ENCODE measurements around the gene MAPK13.
"Not testable (repeated sequence)": the region's sequence is repeated elsewhere in the genome, so short reads cannot be mapped to it uniquely, and the experiment has no call there.

MAPK13 gene

DNA sequence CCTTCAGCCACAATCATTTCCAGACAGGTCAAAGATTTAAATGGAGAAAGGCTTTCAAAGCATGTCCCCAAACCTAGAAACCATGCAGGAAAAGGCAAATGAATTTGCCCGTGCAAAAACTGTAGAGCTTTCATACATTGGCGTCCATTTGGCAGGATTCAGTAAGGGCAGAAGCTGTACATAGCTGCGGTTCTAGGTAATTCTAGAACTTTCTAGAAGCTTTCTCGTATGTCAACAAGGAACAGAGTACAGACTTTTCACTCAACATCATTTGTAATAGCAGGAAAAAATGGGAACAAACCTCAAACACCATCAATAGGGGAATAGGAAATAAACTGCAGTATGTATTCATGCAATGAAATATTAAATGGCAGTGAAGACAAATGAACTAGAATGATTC is 11.1 kb upstream of the MAPK13 start:
- DNase-seq (no peak), ATAC-seq (replicated peaks) (no peak)
- H3K36me3 Mint-ChIP-seq = peaks cover 25 to 31% of the 10 kb centered on the region in 2 donors
- H3K27ac Mint-ChIP-seq = peak overlapping the region; percentile 95
- no peak overlapping the region for H3K4me3 Mint-ChIP-seq
- H3K4me1 Mint-ChIP-seq = peaks cover 72 to 99% of the 10 kb centered on the region in 2 donors
- H3K9me3 Mint-ChIP-seq = no peaks in the 10 kb centered on the region
- no peaks in the 10 kb centered on the region for H3K27me3 Mint-ChIP-seq

DNA sequence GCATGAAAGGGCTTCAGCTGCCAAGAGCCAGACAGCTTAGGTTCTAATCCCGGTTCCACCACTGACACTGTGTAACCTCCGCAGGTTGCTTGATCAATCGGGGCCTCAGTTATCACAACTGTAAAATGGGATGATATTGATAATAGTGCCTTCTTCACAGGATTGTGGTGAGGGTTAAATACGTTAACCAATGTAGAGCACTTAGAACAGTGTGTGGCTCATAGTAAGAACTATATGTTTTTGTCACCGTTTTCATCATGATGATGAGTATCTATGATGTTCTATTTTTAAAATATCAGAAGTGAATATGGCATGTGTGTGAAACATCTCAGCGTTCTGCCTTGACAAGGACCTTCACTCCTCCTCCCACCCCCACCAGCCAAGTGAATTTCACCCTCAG is 10.3 kb upstream of the MAPK13 start:
- DNase-seq = no peak
- peak; percentile 3 to 20 for ATAC-seq (replicated peaks)
- Mint-ChIP-seq H3K4me3 (no peak overlapping the region), H3K27me3 (no peaks in the 10 kb centered on the region), H3K9me3 (no peaks in the 10 kb centered on the region), H3K27ac (peak overlapping the region; percentile 95), H3K4me1 (peaks cover 67 to 99% of the 10 kb centered on the region in 2 donors), H3K36me3 (peaks cover 25 to 31% of the 10 kb centered on the region in 2 donors)

DNA sequence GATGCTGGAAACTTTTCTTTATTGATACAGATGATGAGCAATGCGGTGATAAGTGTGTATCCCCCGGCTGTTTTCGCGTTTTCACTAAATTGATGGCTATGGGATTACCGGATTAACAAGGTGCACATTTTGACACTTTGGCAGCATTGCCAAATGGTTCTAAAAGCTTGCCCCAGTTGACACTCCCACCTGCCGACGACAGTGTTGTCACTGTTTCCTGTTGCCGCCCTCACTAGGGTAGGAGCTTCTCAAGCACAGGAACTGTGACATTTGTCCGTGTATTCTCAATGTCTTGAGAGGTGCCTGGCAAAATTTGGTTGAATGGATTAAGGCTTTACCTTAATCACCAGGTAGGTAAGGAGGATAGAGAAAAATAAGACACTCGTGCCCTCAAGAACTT is 9.8 kb upstream of the MAPK13 start:
- peak; percentile 58 for DNase-seq
- H3K4me3 Mint-ChIP-seq = peak overlapping the region; percentile 76 to 81
- peaks cover 25 to 31% of the 10 kb centered on the region in 2 donors for H3K36me3 Mint-ChIP-seq
- H3K9me3 Mint-ChIP-seq = no peaks in the 10 kb centered on the region
- no peaks in the 10 kb centered on the region for H3K27me3 Mint-ChIP-seq
- peak overlapping the region; percentile 95 for H3K27ac Mint-ChIP-seq
- ATAC-seq (replicated peaks) = peak; percentile 71 to 72
- H3K4me1 Mint-ChIP-seq = peaks cover 65 to 94% of the 10 kb centered on the region in 2 donors

GRCh38 chr6:36120979-36121786 is 9.1 kb upstream of the MAPK13 start:
- H3K27ac Mint-ChIP-seq = peak overlapping the region; percentile 95
- peak; percentile 62 to 68 for ATAC-seq (replicated peaks)
- H3K4me3 Mint-ChIP-seq = peak overlapping the region; percentile 76 to 81
- DNase-seq = peak; percentile 51
- no peaks in the 10 kb centered on the region for H3K27me3 Mint-ChIP-seq
- no peaks in the 10 kb centered on the region for H3K9me3 Mint-ChIP-seq
- H3K4me1 Mint-ChIP-seq = peaks cover 67 to 89% of the 10 kb centered on the region in 2 donors
- peaks cover 25 to 31% of the 10 kb centered on the region in 2 donors for H3K36me3 Mint-ChIP-seq

DNA sequence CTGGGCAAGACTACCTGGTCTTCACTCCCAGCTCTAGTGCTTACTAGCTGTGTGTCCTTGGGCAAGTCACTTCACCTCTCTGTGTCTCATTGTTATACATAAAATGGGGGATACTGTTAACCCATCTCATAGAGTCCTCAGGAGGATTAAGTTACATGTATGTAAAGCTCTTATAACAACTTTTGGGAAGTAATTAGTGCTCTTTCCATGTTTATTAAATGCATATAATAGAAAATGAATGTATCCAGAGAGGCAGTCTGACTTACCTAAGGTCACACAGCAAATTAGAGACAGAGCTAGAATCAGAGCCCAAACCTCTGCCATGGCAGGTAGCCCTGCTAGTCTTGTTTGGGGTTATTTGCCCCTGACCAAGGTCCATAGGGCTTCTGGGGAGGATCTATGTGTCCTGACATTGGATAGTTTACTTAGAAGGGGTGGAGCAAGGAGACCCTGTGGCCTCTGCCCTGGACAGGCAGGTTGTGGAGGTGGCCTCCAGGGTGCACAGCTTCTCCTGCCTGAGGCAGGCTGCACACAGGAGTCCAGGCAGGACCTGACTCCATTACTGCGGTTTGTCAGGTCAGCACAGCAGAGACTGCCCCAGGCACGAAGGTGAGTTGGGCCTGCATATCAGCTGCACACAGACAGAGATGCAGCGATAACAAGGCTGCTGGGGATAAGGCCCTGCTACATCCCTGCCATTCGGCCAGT is 8.4 kb upstream of the MAPK13 start:
- H3K9me3 Mint-ChIP-seq = no peaks in the 10 kb centered on the region
- ATAC-seq (replicated peaks) (no peak), DNase-seq (no peak)
- H3K4me1 Mint-ChIP-seq = peaks cover 70 to 86% of the 10 kb centered on the region in 2 donors
- peak overlapping the region; percentile 95 for H3K27ac Mint-ChIP-seq
- peaks cover 21 to 26% of the 10 kb centered on the region in 2 donors for H3K36me3 Mint-ChIP-seq
- H3K27me3 Mint-ChIP-seq = no peaks in the 10 kb centered on the region
- H3K4me3 Mint-ChIP-seq = no peak overlapping the region

DNA sequence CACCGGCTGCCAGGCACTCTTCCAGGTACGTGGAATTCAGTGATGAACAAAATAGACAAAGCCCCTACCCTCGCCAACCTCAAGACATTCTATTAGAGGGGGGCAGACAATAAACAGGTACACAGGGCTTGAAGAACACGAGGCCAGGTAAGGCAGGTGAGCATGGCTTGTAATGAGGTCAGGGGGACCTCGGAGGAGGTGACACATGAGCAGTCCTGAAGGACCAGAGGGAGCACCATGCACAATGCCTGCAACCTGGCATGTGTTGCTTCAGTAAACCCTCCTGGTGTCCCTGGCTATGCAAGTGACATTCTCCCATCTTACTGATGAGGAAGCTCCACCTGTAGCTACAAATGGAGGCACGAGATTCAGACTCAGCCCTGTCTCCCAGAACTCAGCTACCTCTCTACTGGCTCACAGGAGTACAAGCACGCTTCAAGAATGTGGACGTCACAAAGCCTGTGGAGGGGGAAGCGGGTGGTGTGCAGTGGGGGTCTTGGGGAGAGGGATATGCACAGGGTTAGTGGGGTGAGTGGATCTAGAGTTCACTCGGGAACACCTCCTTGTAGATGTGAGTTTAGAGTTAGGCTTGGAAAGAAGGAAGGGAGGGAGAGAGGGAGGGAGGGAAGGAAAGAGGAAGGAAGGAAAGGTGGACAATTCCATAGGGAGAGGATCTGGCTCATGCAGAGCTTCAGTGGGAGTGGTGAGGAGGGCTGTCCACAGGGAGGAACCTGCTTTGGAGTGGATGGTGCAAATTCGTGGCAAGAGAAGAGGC is 7.6 kb upstream of the MAPK13 start:
- Mint-ChIP-seq H3K27ac (peak overlapping the region; percentile 16), H3K4me3 (no peak overlapping the region)

DNA sequence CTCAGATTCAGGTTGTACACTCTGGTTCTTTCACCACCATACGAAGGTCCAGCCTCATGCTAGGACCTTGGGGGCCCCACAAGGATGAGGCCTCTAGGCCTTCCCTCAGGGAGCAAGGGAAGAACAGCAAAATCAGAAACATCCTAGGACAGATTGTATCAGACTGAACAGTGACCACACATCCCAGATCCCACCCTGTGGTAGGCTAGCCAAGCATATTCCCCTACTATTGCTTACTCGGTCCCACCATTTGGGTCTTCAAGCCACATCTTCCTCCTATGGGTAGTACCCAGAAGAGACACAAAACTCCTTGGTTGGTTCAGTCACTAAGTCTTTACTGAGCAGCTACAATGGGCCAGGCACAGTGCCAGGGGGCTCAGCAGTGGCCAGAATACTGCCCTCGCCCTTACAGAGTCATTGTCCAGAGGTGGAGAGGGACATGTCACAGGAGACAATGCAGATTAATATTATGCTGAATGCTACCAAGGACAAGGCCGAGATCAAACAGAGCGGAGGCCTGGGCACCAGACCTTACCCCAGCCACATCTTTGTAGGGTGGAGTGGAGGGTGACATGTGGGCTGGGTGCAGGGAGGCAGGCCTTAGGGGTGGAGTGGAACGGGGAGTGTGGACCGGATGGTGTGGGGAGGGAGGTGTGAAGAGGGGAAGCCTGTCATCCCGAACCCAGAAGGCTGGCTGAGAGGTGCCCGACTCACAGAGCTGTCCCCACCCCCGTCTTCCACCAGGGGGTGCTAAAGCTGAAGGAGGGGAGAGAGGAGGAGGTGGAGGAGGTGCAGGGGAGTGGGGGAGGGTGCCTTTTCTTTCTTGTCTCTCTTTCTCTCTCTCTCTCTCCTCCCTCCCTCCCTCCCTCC is 6.8 kb upstream of the MAPK13 start:
- peak overlapping the region; percentile 60 for H3K27ac Mint-ChIP-seq
- ATAC-seq (replicated peaks) (peak; percentile 64 to 79), DNase-seq (peak; percentile 78)
- peaks cover 12 to 14% of the 10 kb centered on the region in 2 donors for H3K36me3 Mint-ChIP-seq
- H3K27me3 Mint-ChIP-seq = no peaks in the 10 kb centered on the region
- H3K4me1 Mint-ChIP-seq = peaks cover 60 to 72% of the 10 kb centered on the region in 2 donors
- peak overlapping the region; percentile 11 to 37 for H3K4me3 Mint-ChIP-seq
- no peaks in the 10 kb centered on the region for H3K9me3 Mint-ChIP-seq

More for the DNA sequence above, 7.6 kb upstream of the MAPK13 start:
- no peaks in the 10 kb centered on the region for H3K9me3 Mint-ChIP-seq
- DNase-seq (no peak), ATAC-seq (replicated peaks) (no peak)
- no peaks in the 10 kb centered on the region for H3K27me3 Mint-ChIP-seq
- H3K4me1 Mint-ChIP-seq = peaks cover 67 to 81% of the 10 kb centered on the region in 2 donors
- peaks cover 14 to 22% of the 10 kb centered on the region in 2 donors for H3K36me3 Mint-ChIP-seq

DNA sequence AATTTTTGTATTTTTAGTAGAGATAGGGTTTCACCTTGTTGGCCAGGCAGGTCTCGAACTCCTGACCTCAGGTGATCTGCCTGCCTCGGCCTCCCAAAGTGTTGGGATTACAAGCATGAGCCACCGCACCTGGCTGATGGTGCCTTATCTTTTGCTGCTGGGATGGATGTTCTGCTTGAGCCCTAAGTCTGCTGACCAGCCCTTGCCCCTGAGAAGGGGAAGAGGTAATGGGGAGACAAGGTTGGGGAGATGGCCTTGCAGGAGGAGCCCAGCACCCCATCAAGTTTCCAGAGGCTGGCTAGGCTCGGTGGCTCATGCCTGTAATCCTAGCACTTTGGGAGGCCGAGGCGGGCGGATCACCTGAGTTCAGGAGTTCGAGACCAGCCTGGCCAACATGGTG is 6.0 kb upstream of the MAPK13 start:
- not testable (repeated sequence) for H3K36me3 Mint-ChIP-seq; H3K4me3 Mint-ChIP-seq; H3K27me3 Mint-ChIP-seq; ATAC-seq (replicated peaks); H3K9me3 Mint-ChIP-seq; DNase-seq
- Mint-ChIP-seq H3K4me1 (peaks cover 56 to 72% of the 10 kb centered on the region in 2 donors), H3K27ac (peak overlapping the region; percentile 38)

DNA sequence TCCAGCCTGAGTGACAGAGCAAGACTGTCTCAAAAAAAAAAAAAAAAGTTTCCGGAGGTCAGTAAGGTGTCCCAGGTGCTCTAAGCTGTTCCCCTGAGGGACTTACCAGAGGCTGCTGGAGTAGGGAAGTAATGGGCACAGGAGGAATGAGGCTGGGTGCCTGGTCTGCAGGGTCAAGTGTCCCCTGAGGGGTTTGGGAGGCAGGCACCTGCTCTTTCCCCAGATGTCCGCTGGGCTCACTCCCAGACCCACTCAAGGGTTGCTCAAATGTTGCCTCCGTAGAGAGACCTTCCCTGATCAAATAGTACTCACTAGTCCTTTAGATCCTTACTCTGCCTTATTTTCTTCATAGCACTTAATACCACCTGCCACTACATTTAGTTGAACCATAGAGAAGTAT is 5.4 kb upstream of the MAPK13 start:
- H3K4me1 Mint-ChIP-seq = peaks cover 55 to 72% of the 10 kb centered on the region in 2 donors
- H3K9me3 Mint-ChIP-seq = no peaks in the 10 kb centered on the region
- DNase-seq = no peak
- peaks cover 0 to under 1% of the 10 kb centered on the region in 2 donors for H3K36me3 Mint-ChIP-seq
- H3K4me3 Mint-ChIP-seq = no peak overlapping the region
- no peaks in the 10 kb centered on the region for H3K27me3 Mint-ChIP-seq
- ATAC-seq (replicated peaks) = no peak
- peak overlapping the region; percentile 51 for H3K27ac Mint-ChIP-seq

- DNase-seq (no peak), ATAC-seq (replicated peaks) (no peak)
- Mint-ChIP-seq H3K4me3 (no peak overlapping the region), H3K36me3 (no peaks in the 10 kb centered on the region), H3K27me3 (no peaks in the 10 kb centered on the region), H3K4me1 (peaks cover 51 to 66% of the 10 kb centered on the region in 2 donors), H3K9me3 (no peaks in the 10 kb centered on the region), H3K27ac (no peak overlapping the region)
These were observed 4.7 kb upstream of the MAPK13 start for GRCh38 chr6:36125575-36125974.

DNA sequence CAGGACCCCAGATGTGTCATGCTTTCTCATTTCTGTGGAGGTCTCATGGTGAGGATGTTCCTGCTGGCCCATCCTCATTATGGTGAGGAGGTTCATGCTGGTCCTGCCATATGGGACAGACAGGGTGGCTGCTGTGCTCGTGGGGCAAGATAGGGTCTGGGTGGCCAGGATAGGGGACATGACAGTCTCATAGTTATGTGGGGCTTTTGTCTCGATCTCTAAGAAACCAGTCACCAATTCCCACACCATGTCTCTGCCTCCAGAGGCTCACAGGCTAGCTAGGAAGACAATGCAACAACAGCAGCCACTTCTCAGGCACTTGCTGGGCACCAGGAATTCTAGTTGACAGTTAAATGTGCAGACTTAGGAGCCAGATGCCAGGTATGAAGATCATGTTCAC is 4.2 kb upstream of the MAPK13 start:
- Mint-ChIP-seq H3K4me3 (no peak overlapping the region), H3K36me3 (no peaks in the 10 kb centered on the region)
- no peak for ATAC-seq (replicated peaks)

GRCh38 chr6:36126553-36127458 is 3.5 kb upstream of the MAPK13 start:
- Mint-ChIP-seq H3K36me3 (no peaks in the 10 kb centered on the region), H3K9me3 (no peaks in the 10 kb centered on the region), H3K4me3 (no peak overlapping the region), H3K27me3 (no peaks in the 10 kb centered on the region), H3K4me1 (peaks cover 43 to 57% of the 10 kb centered on the region in 2 donors), H3K27ac (peak overlapping the region; percentile 2)
- DNase-seq = no peak
- no peak for ATAC-seq (replicated peaks)

More for the DNA sequence above, 4.2 kb upstream of the MAPK13 start:
- Mint-ChIP-seq H3K9me3 (no peaks in the 10 kb centered on the region), H3K27me3 (no peaks in the 10 kb centered on the region), H3K4me1 (peaks cover 49 to 61% of the 10 kb centered on the region in 2 donors), H3K27ac (no peak overlapping the region)
- no peak for DNase-seq
